Right atrium auricular region (tissue), 2 donors: Measurements from ENCODE around the gene SNRNP35. TPM values are rescaled to one million over a fixed set of nuclear protein-coding genes. Genes with fewer than 3 reads are reported as not detected.

Experiments
- DNase-seq: peaks from one replicate; pipeline ENCODE4 v3.0.0-alpha.2; 2019; ENCODE audit warnings: low spot score
- H3K27ac ChIP-seq, 2 donors: fragments of 200-600 bp; sonication (generic); 1 replicate in 1 of 2; 2 replicates in 1 of 2; pipeline ENCODE4 v1.5.1; 2016 to 2019
- H3K27me3 ChIP-seq, 2 donors: fragments of 200-600 bp; sonication (generic); one replicate each; pipeline versions ENCODE4 v1.5.1 to v1.6.0; 2017 to 2019
- H3K36me3 ChIP-seq: fragments of 200-600 bp; sonication (generic); one replicate; pipeline ENCODE4 v1.5.1; 2016
- H3K4me1 ChIP-seq, 2 donors: fragments of 200-600 bp; sonication (generic); one replicate each; pipeline versions ENCODE4 v1.5.1 to v1.6.0; 2017 to 2019
- H3K4me3 ChIP-seq, 2 donors: fragments of 200-600 bp; sonication (generic); 1 replicate in 1 of 2; 2 replicates in 1 of 2; pipeline ENCODE4 v1.5.1; 2017 to 2019; ENCODE audit warnings: mild to moderate bottlenecking in 1 of 2, moderate library complexity in 1 of 2
- H3K9me3 ChIP-seq, 2 donors: fragments of 200-600 bp; sonication (generic); one replicate each; pipeline ENCODE4 v1.5.1; 2019
- CTCF ChIP-seq, 2 donors: fragments of 200-600 bp; sonication (generic); IDR thresholded peaks; one replicate each; pipeline ENCODE4 v1.5.1; 2019; ENCODE audit warnings: antibody characterized with exemption in 2 of 2
- total RNA-seq, 2 donors: library from RNA; depleted of rRNA; stranded (reverse); fragments of >200 nt; gene quantifications; one replicate each; pipeline ENCODE4 v1.1.0, GENCODE V29; 2016

SNRNP35 gene
- total RNA-seq, 2 donors from 2014 or later: 17.4 to 18.4 TPM

GRCh38 chr12:123498126-123498825, 40.3 kb downstream of the SNRNP35 start:
- H3K36me3 ChIP-seq: peaks cover 33% of the 10 kb centered on the region
- no peak for DNase-seq
- no peak overlapping the region for H3K4me3 ChIP-seq
- no peak overlapping the region for H3K27ac ChIP-seq
- H3K9me3 ChIP-seq: no peaks in the 10 kb centered on the region
- no peak for TF ChIP-seq CTCF (IDR thresholded peaks at IDR 0.05)
- peaks cover 0 to 17% of the 10 kb centered on the region in 2 donors for H3K4me1 ChIP-seq
- no peaks in the 10 kb centered on the region for H3K27me3 ChIP-seq

- H3K4me3 ChIP-seq: no peak overlapping the region
- H3K36me3 ChIP-seq: peaks cover 33% of the 10 kb centered on the region
- DNase-seq: no peak
Measured at GRCh38 chr12:123499332-123499731, 41.4 kb downstream of the SNRNP35 start.

GRCh38 chr12:123502163-123502704, 44.3 kb downstream of the SNRNP35 start:
- Histone ChIP-seq H3K36me3 (peaks cover 34% of the 10 kb centered on the region), H3K9me3 (no peaks in the 10 kb centered on the region), H3K4me3 (no peak overlapping the region), H3K4me1 (peaks cover 0 to 14% of the 10 kb centered on the region in 2 donors), H3K27me3 (no peaks in the 10 kb centered on the region), H3K27ac (no peak overlapping the region)
- TF ChIP-seq CTCF (IDR thresholded peaks at IDR 0.05): no peak
- no peak for DNase-seq

More at GRCh38 chr12:123499332-123499731, 41.4 kb downstream of the SNRNP35 start:
- peaks cover 0 to 12% of the 10 kb centered on the region in 2 donors for H3K4me1 ChIP-seq
- no peaks in the 10 kb centered on the region for H3K9me3 ChIP-seq
- H3K27me3 ChIP-seq: no peaks in the 10 kb centered on the region
- TF ChIP-seq CTCF (IDR thresholded peaks at IDR 0.05): no peak
- no peak overlapping the region for H3K27ac ChIP-seq

GRCh38 chr12:123506059-123506842, 48.3 kb downstream of the SNRNP35 start:
- H3K27me3 ChIP-seq: no peaks in the 10 kb centered on the region
- H3K36me3 ChIP-seq: peaks cover 27% of the 10 kb centered on the region
- no peak for TF ChIP-seq CTCF (IDR thresholded peaks at IDR 0.05)
- no peak overlapping the region for H3K27ac ChIP-seq
- no peaks in the 10 kb centered on the region for H3K9me3 ChIP-seq
- H3K4me1 ChIP-seq: peaks cover 0 to 21% of the 10 kb centered on the region in 2 donors
- H3K4me3 ChIP-seq: no peak overlapping the region
- no peak for DNase-seq

- Histone ChIP-seq H3K27me3 (no peaks in the 10 kb centered on the region), H3K9me3 (no peaks in the 10 kb centered on the region), H3K36me3 (peaks cover 33% of the 10 kb centered on the region), H3K27ac (no peak overlapping the region), H3K4me1 (peaks cover 0 to 21% of the 10 kb centered on the region in 2 donors), H3K4me3 (no peak overlapping the region)
- no peak for TF ChIP-seq CTCF (IDR thresholded peaks at IDR 0.05)
- DNase-seq: no peak
Measured at GRCh38 chr12:123506843-123507236, 48.9 kb downstream of the SNRNP35 start.
